ENCODE results near the gene TMEM231. TPM values are rescaled to one million over a fixed set of nuclear protein-coding genes. Genes with fewer than 3 reads are reported as not detected.

The TMEM231 gene
- total RNA-seq, 1 donor from 2014 or later, result 59.9 TPM

GRCh38 chr16:75566040-75566757 is 10.1 kb upstream of the TMEM231 start, which contains the start of gene GABARAPL2:
GABARAPL2 (plus strand) TSS chr16:75566379; CDS start chr16:75566487, 108 bp downstream.
- DNase-seq (ENCODE audit: low spot score in 2 of 2), result peak; percentile 23 to 90
- intact Hi-C loops (cut with DNase I), result loop anchor here (1.0 to 5.0 kb wide), 4 partner anchors 10 to 81 kb away; partner anchors contain the start of genes ADAT1, KARS1, TERF2IP and TMEM231
- no peak for TF ChIP-seq CTCF (IDR thresholded peaks at IDR 0.05)
- peak within 1 kb of the TSS; percentile 93 to 96 for H3K4me3 ChIP-seq
- H3K36me3 ChIP-seq, result peaks cover 25 to 34% of the 10 kb centered on the region in 2 donors
- H3K27me3 ChIP-seq, result no peaks in the 10 kb centered on the region
- H3K9me3 ChIP-seq, result no peaks in the 10 kb centered on the region
- H3K27ac ChIP-seq, result peak within 1 kb of the TSS; percentile 65 to 82
- H3K4me1 ChIP-seq, result peaks cover 10 to 46% of the 10 kb centered on the region in 2 donors

- Histone ChIP-seq H3K4me1 (peaks cover 10 to 41% of the 10 kb centered on the region in 2 donors), H3K27ac (peak overlapping the region in 1 of 2 donors; percentile 82), H3K4me3 (peak overlapping the region; percentile 93 to 96), H3K27me3 (no peaks in the 10 kb centered on the region), H3K9me3 (no peaks in the 10 kb centered on the region), H3K36me3 (peaks cover 25 to 29% of the 10 kb centered on the region in 2 donors)
- intact Hi-C loops (cut with DNase I), result loop anchor here (1.0 to 5.0 kb wide), 4 partner anchors 9 to 82 kb away; partner anchors contain the start of genes ADAT1, KARS1, TERF2IP and TMEM231
- TF ChIP-seq CTCF (IDR thresholded peaks at IDR 0.05), result no peak
- no peak for DNase-seq (ENCODE audit: low spot score in 2 of 2)
Observed at GRCh38 chr16:75565640-75566039, 9.6 kb upstream of the TMEM231 start.

- H3K27me3 ChIP-seq, result no peaks in the 10 kb centered on the region
- intact Hi-C loops (cut with DNase I), result loop anchor here (5.0 kb wide), 1 partner anchor 97 kb away; the partner anchor contains the start of gene TMEM170A
Observed at GRCh38 chr16:75559564-75560372, 3.7 kb upstream of the TMEM231 start.

GRCh38 chr16:75558846-75559401 is 2.9 kb upstream of the TMEM231 start:
- peak in 1 of 2 donors; percentile 19 for DNase-seq (ENCODE audit: low spot score in 2 of 2)
- Histone ChIP-seq H3K27ac (no peak overlapping the region), H3K27me3 (no peaks in the 10 kb centered on the region), H3K4me1 (peaks cover 0 to 5% of the 10 kb centered on the region in 2 donors), H3K4me3 (no peak overlapping the region), H3K9me3 (no peaks in the 10 kb centered on the region), H3K36me3 (no peaks in the 10 kb centered on the region)
- intact Hi-C loops (cut with DNase I), result loop anchor here (5.0 kb wide), 1 partner anchor 97 kb away; the partner anchor contains the start of gene TMEM170A
- no peak for TF ChIP-seq CTCF (IDR thresholded peaks at IDR 0.05)

More at GRCh38 chr16:75559564-75560372, 3.7 kb upstream of the TMEM231 start:
- H3K4me3 ChIP-seq, result no peak overlapping the region
- no peak overlapping the region for H3K27ac ChIP-seq
- no peak for TF ChIP-seq CTCF (IDR thresholded peaks at IDR 0.05)
- no peak for DNase-seq (ENCODE audit: low spot score in 2 of 2)
- no peaks in the 10 kb centered on the region for H3K9me3 ChIP-seq
- H3K36me3 ChIP-seq, result no peaks in the 10 kb centered on the region
- H3K4me1 ChIP-seq, result no peaks in the 10 kb centered on the region

GRCh38 chr16:75556431-75556950 is 439 bp upstream of the TMEM231 start:
- intact Hi-C loops (cut with DNase I), result loop anchor here (1.0 to 5.0 kb wide), 5 partner anchors 10 to 94 kb away; partner anchors contain the start of genes ADAT1, GABARAPL2 and TMEM170A
- Histone ChIP-seq H3K9me3 (no peaks in the 10 kb centered on the region), H3K4me1 (peaks cover 0 to 5% of the 10 kb centered on the region in 2 donors), H3K27ac (peak overlapping the region; percentile 63 to 71), H3K27me3 (no peaks in the 10 kb centered on the region), H3K36me3 (no peaks in the 10 kb centered on the region), H3K4me3 (peak overlapping the region; percentile 64 to 84)
- no peak for DNase-seq (ENCODE audit: low spot score in 2 of 2)
- no peak for TF ChIP-seq CTCF (IDR thresholded peaks at IDR 0.05)
